MCF 10A (cell line): ENCODE measurements around the gene MYRF. TPM values are rescaled to one million over a fixed set of nuclear protein-coding genes. Genes with fewer than 3 reads are reported as not detected.

Experiments
- BruUV-seq: library from RNA; stranded (reverse); fragments of 400-500 nt; replicated peaks from 2 replicates; lab custom pipeline; 2021; lab: Mats Ljungman, UMichigan
- CTCF ChIA-PET: fragments of 300-600 bp; sonication (Branson Sonifier 250); formaldehyde crosslinking; extraction: SDS; loops from one replicate; lab custom pipeline; 2021; ENCODE audit warnings: antibody characterized with exemption, inconsistent platforms; lab: Yijun Ruan, JAX
- POLR2A ChIA-PET: fragments of 300-600, 350-650 bp; sonication (Branson Sonifier 250); formaldehyde crosslinking; extraction: SDS; loops from one replicate; lab custom pipeline; 2020; ENCODE audit warnings: antibody characterized with exemption, inconsistent platforms; lab: Yijun Ruan, JAX
- DNase-seq: peaks from one replicate; pipeline ENCODE4 v3.0.0-alpha.2; 2018; ENCODE audit not compliant: unreplicated experiment
- H3K27ac Mint-ChIP-seq: one replicate; pipeline ENCODE4 v1.8.0; 2022; ENCODE audit warnings: mild to moderate bottlenecking, low read depth, mixed read lengths; ENCODE audit not compliant: unreplicated experiment
- H3K27me3 Mint-ChIP-seq: one replicate; pipeline ENCODE4 v1.8.0; 2022; ENCODE audit warnings: mixed read lengths; ENCODE audit not compliant: insufficient read depth, unreplicated experiment
- H3K36me3 Mint-ChIP-seq: one replicate; pipeline ENCODE4 v1.8.0; 2022; ENCODE audit warnings: mild to moderate bottlenecking, moderate library complexity, mixed read lengths; ENCODE audit not compliant: insufficient read depth, unreplicated experiment
- H3K4me1 Mint-ChIP-seq: one replicate; pipeline ENCODE4 v1.8.0; 2022; ENCODE audit warnings: mixed read lengths; ENCODE audit not compliant: insufficient read depth, unreplicated experiment
- H3K4me3 Mint-ChIP-seq: one replicate; pipeline ENCODE4 v1.8.0; 2022; ENCODE audit warnings: mild to moderate bottlenecking, moderate library complexity, mixed read lengths; ENCODE audit not compliant: unreplicated experiment
- H3K9me3 Mint-ChIP-seq: one replicate; pipeline ENCODE4 v1.8.0; 2022; ENCODE audit warnings: mixed read lengths; ENCODE audit not compliant: unreplicated experiment
- CTCF ChIP-seq: fragments of 200-600 bp; IDR thresholded peaks from one replicate; pipeline ENCODE4 v1.8.0; 2022; ENCODE audit warnings: antibody characterized with exemption, mild to moderate bottlenecking; ENCODE audit not compliant: unreplicated experiment
- intact Hi-C: fragments of 100-400 bp; cut with micrococcal nuclease; formaldehyde crosslinking; loops from 2 replicates; pipeline ENCODE4 v1.14.1; 2022
- total RNA-seq: library from RNA; stranded (reverse); gene quantifications from 2 replicates; pipeline ENCODE4 v1.2.3, GENCODE V29; 2022

The MYRF gene
- total RNA-seq, 1 experiment from 2014 or later, result 0.16 TPM

GRCh38 chr11:61799665-61800284, 47.3 kb downstream of the MYRF start:
- no peak for TF ChIP-seq CTCF
- ChIA-PET POLR2A (interaction anchor here (0.6 kb wide), 1 partner anchor 93 kb away, joined by 3 read pairs; no protein-coding TSS in a partner anchor), CTCF (interaction anchor here (0.6 to 12.8 kb wide), 9 partner anchors 20 to 308 kb away, joined by 3 to 148 read pairs (median 23); partner anchors contain the start of gene BEST1)
- Mint-ChIP-seq H3K9me3 (no peaks in the 10 kb centered on the region), H3K4me3 (no peak overlapping the region), H3K27ac (peak overlapping the region; percentile 44), H3K36me3 (peaks cover 23% of the 10 kb centered on the region), H3K4me1 (peaks cover 6% of the 10 kb centered on the region), H3K27me3 (no peaks in the 10 kb centered on the region)
- no TSS peak for BruUV-seq
- intact Hi-C loops, result no loop called here
- no peak for DNase-seq

- Mint-ChIP-seq H3K27me3 (no peaks in the 10 kb centered on the region), H3K4me3 (no peak overlapping the region), H3K9me3 (no peaks in the 10 kb centered on the region), H3K36me3 (peaks cover 20% of the 10 kb centered on the region), H3K27ac (no peak overlapping the region), H3K4me1 (peaks cover 6% of the 10 kb centered on the region)
- intact Hi-C loops, result no loop called here
- no TSS peak for BruUV-seq
- ChIA-PET POLR2A (interaction anchor here (0.6 to 1.1 kb wide), 2 partner anchors 15 to 92 kb away, joined by 3 to 4 read pairs; no protein-coding TSS in a partner anchor), CTCF (interaction anchor here (0.6 to 6.7 kb wide), 8 partner anchors 48 to 307 kb away, joined by 3 to 110 read pairs (median 6); partner anchors contain the start of gene BEST1)
- DNase-seq, result no peak
- TF ChIP-seq CTCF, result no peak
Measured at GRCh38 chr11:61800331-61801281, 48.2 kb downstream of the MYRF start.

GRCh38 chr11:61802605-61803004, 50.2 kb downstream of the MYRF start:
- peaks cover 33% of the 10 kb centered on the region for H3K36me3 Mint-ChIP-seq
- no peaks in the 10 kb centered on the region for H3K4me1 Mint-ChIP-seq
- H3K27ac Mint-ChIP-seq, result no peak overlapping the region
- no TSS peak for BruUV-seq
- H3K27me3 Mint-ChIP-seq, result no peaks in the 10 kb centered on the region
- ChIA-PET POLR2A (no interaction called here), CTCF (interaction anchor here (1.0 to 2.0 kb wide), 2 partner anchors 145 to 305 kb away, joined by 3 to 5 read pairs; no protein-coding TSS in a partner anchor)
- H3K4me3 Mint-ChIP-seq, result no peak overlapping the region
- no peak for TF ChIP-seq CTCF
- no peaks in the 10 kb centered on the region for H3K9me3 Mint-ChIP-seq
- no peak for DNase-seq
- intact Hi-C loops, result no loop called here
